Ovary (tissue), 9 donors: ENCODE measurements around the gene ENSA. TPM values are rescaled to one million over a fixed set of nuclear protein-coding genes. Genes with fewer than 3 reads are reported as not detected.

Experiments
- DNase-seq, 5 donors: peaks; one replicate each; pipeline ENCODE4 v3.0.0-alpha.2; 2019 to 2020
- H3K27ac ChIP-seq, 2 donors: fragments of 200-600 bp; one replicate each; pipeline versions ENCODE4 v1.5.1 to v1.8.0; 2019 to 2022
- H3K27me3 ChIP-seq: fragments of 200-600 bp; one replicate; pipeline ENCODE4 v1.8.0; 2022
- H3K36me3 ChIP-seq: fragments of 200-600 bp; sonication (generic); one replicate; pipeline ENCODE4 v1.5.1; 2019
- H3K4me1 ChIP-seq: one replicate; pipeline ENCODE4 v1.8.1; 2013; ENCODE audit warnings: mild to moderate bottlenecking, moderate library complexity; ENCODE audit not compliant: insufficient read depth
- H3K4me3 ChIP-seq: fragments of 200-600 bp; sonication (generic); one replicate; pipeline ENCODE4 v1.5.1; 2017
- H3K9me3 ChIP-seq, 2 donors: fragments of 200-600 bp in 1 of 2; sonication (generic) in 1 of 2; one replicate each; pipeline versions ENCODE4 v1.5.1 to v1.8.1; 2013 to 2019; ENCODE audit warnings: mild to moderate bottlenecking in 1 of 2, moderate library complexity in 1 of 2
- CTCF ChIP-seq, 3 donors: fragments of 450-650 bp in 2 of 3; fragments of 200-600 bp in 1 of 3; IDR thresholded peaks; one replicate each; pipeline versions ENCODE4 v1.5.1 to v1.8.0; 2016 to 2022; ENCODE audit warnings: antibody characterized with exemption in 3 of 3, mild to moderate bottlenecking in 1 of 3
- EP300 ChIP-seq: sonication (generic); formaldehyde crosslinking; IDR thresholded peaks from one replicate; pipeline ENCODE4 v1.6.1; 2017; ENCODE audit warnings: antibody characterized with exemption
- POLR2A ChIP-seq: fragments of 450-650 bp; IDR thresholded peaks from one replicate; pipeline ENCODE4 v1.6.1; 2017; ENCODE audit warnings: antibody characterized with exemption, mild to moderate bottlenecking, moderate library complexity
- WGBS, 3 donors: extraction: QIAGEN DNeasy Blood & Tissue Kit in 1 of 3; methylation state at CpG; one replicate each; pipeline versions ENCODE4 v1.1.5 to v1.1.7; 2013 to 2017; 5-methylcytosine and 5-hydroxymethylcytosine counted together
- intact Hi-C, 4 donors: fragments of 100-400 bp; cut with DNase I; formaldehyde crosslinking; loops; one replicate each; pipeline versions ENCODE4 v1.11.0 to v1.15.1; 2022 to 2023
- polyA plus RNA-seq, 2 donors: library from polyadenylated mRNA; stranded (reverse); fragments of 200-250 nt in 1 of 2; fragments of 350-450 nt in 1 of 2; fragmentation: Illumina TruSeq in 1 of 2; extraction: RNeasy Lipid Tissue Mini Kit (QIAGEN cat#74804) in 1 of 2; gene quantifications; one replicate each; pipeline ENCODE4 v1.2.3, GENCODE V29; 2013 to 2014
- total RNA-seq, 7 donors: library from RNA; depleted of rRNA in 2 of 7; stranded (reverse); fragments of >200 nt in 2 of 7; fragmentation: NEBNext Ultra II Directional in 3 of 7; extraction: Animal tissue kit (Norgen Biotek cat#: 25700) in 3 of 7; gene quantifications; one replicate each; pipeline versions ENCODE4 v1.1.0 to v1.2.4, GENCODE V29; 2016 to 2023
- donor health status: DM: no; HTN: no; CAD: no; lungs with moderate emphysema.
- donor health status: DM: no; HTN: no; CAD: no.
- donor health status: Bipolar disorder and iron deficiency.
- donor health status: DM: yes; HTN: yes; CAD: no.
- donor health status: DM: no; HTN: no; CAD: no.
- donor health status: DM: yes; HTN: yes; CAD: no.

Gene ENSA
- total and polyA plus RNA-seq, 9 donors: 111 to 196 (median 152) TPM

- peak overlapping the region; percentile 93 for H3K4me3 ChIP-seq
- H3K4me1 ChIP-seq: peaks cover 11% of the 10 kb centered on the region
- H3K9me3 ChIP-seq: no peaks in the 10 kb centered on the region
- H3K36me3 ChIP-seq: no peaks in the 10 kb centered on the region
- TF ChIP-seq CTCF (IDR thresholded peaks at IDR 0.05) (no peak), EP300 (no peak), POLR2A (no peak)
- intact Hi-C loops: loop anchor here in 1 of 4 donors (2.0 kb wide), 1 partner anchor 15 kb away; no protein-coding TSS in a partner anchor
- no peaks in the 10 kb centered on the region for H3K27me3 ChIP-seq
- WGBS, 3 donors: 0 to 1% (median 1%) methylated on average over 11 of the region's 11 CpGs
- H3K27ac ChIP-seq: peak overlapping the region; percentile 96 to 97
- peak in 2 of 5 donors; percentile 2 to 12 for DNase-seq
Observed at GRCh38 chr1:150577557-150578271, 51.7 kb downstream of the ENSA start.

- Histone ChIP-seq H3K4me3 (peak overlapping the region; percentile 93), H3K27ac (peak overlapping the region in 1 of 2 donors; percentile 96), H3K36me3 (no peaks in the 10 kb centered on the region), H3K27me3 (no peaks in the 10 kb centered on the region), H3K9me3 (no peaks in the 10 kb centered on the region), H3K4me1 (peaks cover 11% of the 10 kb centered on the region)
- TF ChIP-seq POLR2A (no peak), CTCF (IDR thresholded peaks at IDR 0.05) (no peak), EP300 (no peak)
- peak in 2 of 5 donors; percentile 3 to 15 for DNase-seq
- intact Hi-C loops: no loop called here
- WGBS, 3 donors: 2 to 3% (median 2%) methylated on average over 2 of the region's 2 CpGs
Observed at GRCh38 chr1:150576794-150577556, 52.4 kb downstream of the ENSA start.

- H3K4me3 ChIP-seq: peak overlapping the region; percentile 93
- no peaks in the 10 kb centered on the region for H3K27me3 ChIP-seq
- H3K36me3 ChIP-seq: no peaks in the 10 kb centered on the region
- no peak for DNase-seq
- intact Hi-C loops: no loop called here
- no peaks in the 10 kb centered on the region for H3K9me3 ChIP-seq
- TF ChIP-seq CTCF (IDR thresholded peaks at IDR 0.05): no peak
- TF ChIP-seq POLR2A: no peak
- H3K27ac ChIP-seq: no peak overlapping the region
- 3 to 4% (median 3%) methylated on average over 4 of the region's 4 CpGs for WGBS, 3 donors
- peaks cover 11% of the 10 kb centered on the region for H3K4me1 ChIP-seq
Observed at GRCh38 chr1:150576367-150576711, 53.1 kb downstream of the ENSA start.

- intact Hi-C loops: no loop called here
- 2 to 4% (median 3%) methylated on average over 1 of the region's 1 CpG for WGBS, 3 donors
- H3K27me3 ChIP-seq: no peaks in the 10 kb centered on the region
- peak in 2 of 5 donors; percentile 0 to 10 for DNase-seq
- no peaks in the 10 kb centered on the region for H3K36me3 ChIP-seq
- H3K4me3 ChIP-seq: peak overlapping the region; percentile 93
- TF ChIP-seq CTCF (IDR thresholded peaks at IDR 0.05) (no peak), EP300 (no peak), POLR2A (no peak)
- H3K9me3 ChIP-seq: no peaks in the 10 kb centered on the region
- peaks cover 11% of the 10 kb centered on the region for H3K4me1 ChIP-seq
- no peak overlapping the region for H3K27ac ChIP-seq
Observed at GRCh38 chr1:150575518-150576366, 53.7 kb downstream of the ENSA start.
